Epithelial cell of proximal tubule (primary cell): ENCODE measurements around the gene ZNF438. TPM values are rescaled to one million over a fixed set of nuclear protein-coding genes. Genes with fewer than 3 reads are reported as not detected.

Experiments
- DNase-seq: peaks from one replicate; pipeline ENCODE4 v3.0.0-alpha.2; 2011; ENCODE audit warnings: low read depth
- H3K4me3 ChIP-seq: 2 replicates; pipeline ENCODE4 v1.5.1; 2011; ENCODE audit warnings: low read depth, mild to moderate bottlenecking, low read length
- total RNA-seq: library from RNA; depleted of rRNA; stranded (reverse); fragments of >200 nt; gene quantifications from 2 replicates; pipeline ENCODE4 v1.2.3, GENCODE V29; 2015
- TF ChIP-seq, protein P1 (sequence below): conservative IDR thresholded peaks from 2 replicates; pipeline ENCODE4 v1.5.1; 2012; ENCODE audit warnings: low read depth, mild to moderate bottlenecking, low read length

ZNF438 gene
- total RNA-seq, 1 donor from 2014 or later, result 4.2 TPM

DNA sequence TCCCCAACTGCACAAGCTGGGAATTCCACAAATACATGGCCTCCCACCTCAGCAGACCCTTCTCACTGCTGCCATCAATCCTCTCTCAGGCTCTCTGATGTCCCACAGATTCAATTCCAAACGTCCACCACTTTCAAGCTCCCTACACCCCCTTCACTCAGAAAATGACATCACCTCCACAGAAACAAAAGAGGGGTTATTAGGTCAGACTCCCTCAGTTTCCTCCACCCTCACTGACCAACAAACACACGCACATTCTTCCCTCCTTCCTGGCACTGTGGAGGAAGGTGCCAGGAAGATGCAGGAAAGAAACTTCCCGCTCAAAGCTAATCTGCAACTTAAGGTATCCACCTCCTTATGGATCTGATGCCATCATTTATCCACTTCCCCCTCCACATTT is 18.3 kb downstream of the ZNF438 start:
- no peak for DNase-seq
- TF ChIP-seq, protein P1, sequence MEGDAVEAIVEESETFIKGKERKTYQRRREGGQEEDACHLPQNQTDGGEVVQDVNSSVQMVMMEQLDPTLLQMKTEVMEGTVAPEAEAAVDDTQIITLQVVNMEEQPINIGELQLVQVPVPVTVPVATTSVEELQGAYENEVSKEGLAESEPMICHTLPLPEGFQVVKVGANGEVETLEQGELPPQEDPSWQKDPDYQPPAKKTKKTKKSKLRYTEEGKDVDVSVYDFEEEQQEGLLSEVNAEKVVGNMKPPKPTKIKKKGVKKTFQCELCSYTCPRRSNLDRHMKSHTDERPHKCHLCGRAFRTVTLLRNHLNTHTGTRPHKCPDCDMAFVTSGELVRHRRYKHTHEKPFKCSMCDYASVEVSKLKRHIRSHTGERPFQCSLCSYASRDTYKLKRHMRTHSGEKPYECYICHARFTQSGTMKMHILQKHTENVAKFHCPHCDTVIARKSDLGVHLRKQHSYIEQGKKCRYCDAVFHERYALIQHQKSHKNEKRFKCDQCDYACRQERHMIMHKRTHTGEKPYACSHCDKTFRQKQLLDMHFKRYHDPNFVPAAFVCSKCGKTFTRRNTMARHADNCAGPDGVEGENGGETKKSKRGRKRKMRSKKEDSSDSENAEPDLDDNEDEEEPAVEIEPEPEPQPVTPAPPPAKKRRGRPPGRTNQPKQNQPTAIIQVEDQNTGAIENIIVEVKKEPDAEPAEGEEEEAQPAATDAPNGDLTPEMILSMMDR, result no peak
- no peak overlapping the region for H3K4me3 ChIP-seq

DNA sequence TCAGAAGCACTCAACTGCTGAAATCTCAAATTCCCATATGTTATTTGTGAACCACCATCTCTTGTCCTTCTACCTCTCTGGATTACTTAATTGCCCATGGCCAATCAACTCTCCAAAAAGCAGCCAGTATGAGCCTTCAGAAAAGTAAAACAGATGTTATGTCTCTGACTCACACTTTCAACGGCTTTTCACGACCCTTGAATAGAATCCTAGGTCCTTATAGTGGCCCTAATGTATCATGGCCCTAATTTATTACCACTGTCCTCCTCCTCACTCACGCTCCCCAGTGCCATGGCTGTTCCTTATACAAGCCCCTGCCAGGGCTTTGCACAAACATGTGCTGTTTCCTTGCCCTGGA is 20.0 kb downstream of the ZNF438 start:
- no peak for DNase-seq
- no peak overlapping the region for H3K4me3 ChIP-seq
- TF ChIP-seq, protein P1, result no peak

DNA sequence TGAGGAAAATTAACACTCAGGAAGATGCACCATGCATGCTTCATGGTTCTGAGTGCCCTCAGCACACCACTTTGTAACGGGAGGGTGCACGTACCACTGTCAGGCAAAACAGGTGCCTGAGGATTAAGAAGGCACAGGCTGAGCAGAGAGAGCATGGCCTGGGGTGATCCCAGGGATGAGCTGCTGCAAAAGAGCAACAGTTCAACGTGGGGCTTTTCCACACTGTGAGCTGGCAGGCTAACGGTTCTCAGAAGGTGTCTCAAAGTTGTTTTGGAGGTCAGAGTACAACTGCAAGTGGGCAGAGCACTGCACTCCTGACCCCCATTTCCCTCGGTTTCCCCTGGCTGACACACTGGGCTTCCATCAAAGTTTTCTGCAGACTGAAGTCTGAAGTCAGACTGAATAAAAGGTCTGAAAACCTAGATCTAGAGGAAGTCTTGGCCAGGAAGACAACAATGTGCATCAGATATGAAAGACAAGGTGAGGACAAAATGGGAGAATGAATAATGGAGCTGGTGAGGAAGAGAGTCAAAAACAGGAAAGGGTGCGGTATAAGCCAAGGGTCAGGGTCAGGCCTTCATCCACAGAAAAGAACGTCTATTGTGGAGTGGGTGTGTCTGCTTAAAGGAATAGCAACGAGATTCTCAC is 20.5 kb downstream of the ZNF438 start:
- H3K4me3 ChIP-seq, result no peak overlapping the region
- TF ChIP-seq, protein P1, result no peak
- no peak for DNase-seq

DNA sequence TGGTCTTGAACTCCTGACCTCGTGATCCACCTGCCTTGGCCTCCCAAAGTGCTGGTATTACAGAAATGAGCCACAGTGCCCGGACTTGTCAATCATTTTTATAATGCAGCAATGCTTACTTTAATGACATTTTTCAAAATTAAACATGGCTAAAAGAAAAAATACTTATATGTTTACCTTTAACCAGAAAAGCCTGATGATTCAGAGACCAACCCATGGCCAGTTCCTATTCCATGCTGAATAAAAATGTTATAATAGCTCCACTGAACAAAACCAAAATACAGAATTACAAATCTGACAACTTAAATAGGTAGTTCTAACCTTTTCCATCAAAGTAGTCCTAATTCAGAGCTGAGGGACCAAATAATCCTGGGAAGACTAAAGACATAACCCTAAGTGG is 21.6 kb downstream of the ZNF438 start:
- no peak for DNase-seq
- no peak overlapping the region for H3K4me3 ChIP-seq
- TF ChIP-seq, protein P1, result no peak

DNA sequence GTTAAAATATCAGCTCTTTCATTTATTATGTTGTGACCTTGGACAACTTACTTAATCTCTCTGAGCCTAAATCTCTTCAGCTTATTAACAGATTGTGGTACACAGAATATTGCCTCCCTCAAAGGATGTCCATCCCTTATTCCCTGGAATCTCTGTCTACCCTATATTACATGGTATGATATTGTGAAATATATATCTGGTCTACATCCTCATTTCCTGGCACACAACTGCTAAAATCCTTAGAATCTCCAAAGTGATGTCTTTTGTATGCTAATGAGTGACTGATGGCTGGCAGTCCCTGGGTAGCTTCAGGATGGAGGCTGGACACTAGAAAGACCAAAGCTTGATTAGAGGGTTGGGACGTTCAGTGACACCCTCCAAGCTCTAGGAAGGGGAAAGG is 25.8 kb downstream of the ZNF438 start:
- TF ChIP-seq, protein P1, result no peak
- DNase-seq, result no peak

DNA sequence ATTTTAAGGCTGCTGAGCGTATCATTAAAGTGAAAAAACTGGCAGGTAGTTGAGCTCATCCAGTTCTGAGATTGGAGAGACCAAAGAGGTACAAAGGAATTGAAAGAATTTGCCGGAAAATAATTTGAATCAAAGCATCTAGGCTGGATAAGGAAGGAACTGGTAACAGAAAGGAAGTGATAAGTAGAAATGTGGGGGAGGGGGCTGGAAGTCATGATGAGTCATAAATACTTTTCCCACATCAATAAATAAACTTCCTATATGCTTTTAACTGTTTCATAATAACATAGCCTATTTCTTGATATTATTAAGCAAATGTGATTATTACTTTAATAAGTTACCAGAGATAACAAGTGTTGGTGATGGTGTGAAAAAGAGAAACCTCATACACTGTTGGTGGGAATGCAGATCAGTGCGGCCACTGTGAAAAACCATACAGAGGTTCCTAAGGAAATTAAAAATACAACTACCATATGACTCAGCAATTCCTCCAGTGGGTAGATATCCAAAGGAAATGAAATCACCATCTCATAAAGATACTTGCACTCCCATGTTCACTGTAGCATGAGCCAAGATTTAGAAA is 27.0 kb downstream of the ZNF438 start:
- no peak overlapping the region for H3K4me3 ChIP-seq
- DNase-seq, result no peak
- TF ChIP-seq, protein P1, result no peak

More for the DNA sequence above, 25.8 kb downstream of the ZNF438 start:
- no peak overlapping the region for H3K4me3 ChIP-seq

DNA sequence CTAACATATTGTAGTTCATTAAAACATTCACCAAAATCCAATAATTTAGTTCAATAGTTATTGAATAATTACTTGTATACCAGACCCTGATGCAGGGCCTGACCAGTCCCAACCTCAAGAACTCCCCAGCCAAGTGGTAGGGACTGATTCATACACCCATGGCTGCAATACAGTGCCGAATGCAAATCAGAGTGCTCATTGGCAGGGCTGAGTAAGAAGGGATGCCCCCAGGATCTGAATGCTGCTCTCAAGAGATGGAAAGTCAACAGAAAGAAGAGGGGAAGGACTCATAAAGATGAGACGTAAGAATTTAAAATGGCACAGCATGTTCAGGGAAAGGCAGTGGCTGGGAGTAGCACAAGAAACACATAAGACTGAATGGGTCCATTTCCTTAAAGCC is 29.9 kb downstream of the ZNF438 start:
- TF ChIP-seq, protein P1, result no peak
- no peak for DNase-seq
- H3K4me3 ChIP-seq, result no peak overlapping the region
